OCI-LY3 (cell line): ENCODE data around the gene EIF2D.

Source experiments
- CTCF ChIP-seq: fragments of 200-600, 300-600 bp; sonication (generic); IDR thresholded peaks from 2 replicates; pipeline ENCODE4 v1.5.1; 2014; ENCODE audit warnings: antibody characterized with exemption, low read length, low read depth
- EZH2phosphoT487 ChIP-seq: fragments of 200-600 bp; shearing (Covaris generic); IDR thresholded peaks from 2 replicates; pipeline ENCODE4 v1.6.1; 2018; ENCODE audit warnings: antibody characterized with exemption, mixed run types, low read depth

GRCh38 chr1:206565995-206566394 lies 46.3 kb downstream of the EIF2D start:
- TF ChIP-seq CTCF (no peak), EZH2phosphoT487 (no peak)
